IMR-90 (cell line): Measurements from ENCODE around the gene FAM193A. TPM values are rescaled to one million over a fixed set of nuclear protein-coding genes. Genes with fewer than 3 reads are reported as not detected.

ENCODE experiments used
- ATAC-seq: fragments of 200-7000 bp; cut with Tn5 transposase; 2 replicates; pipeline ENCODE4 v1.9.1; 2020; ENCODE audit warnings: low read depth, mild to moderate bottlenecking, moderate library complexity
- BruUV-seq: library from RNA; stranded (reverse); fragments of 400-500 nt; replicated peaks from 2 replicates; lab custom pipeline; 2021; lab: Mats Ljungman, UMichigan
- CTCF ChIA-PET: fragments of 300-600 bp; formaldehyde crosslinking; extraction: SDS; loops from one replicate; lab custom pipeline; 2021; ENCODE audit warnings: antibody characterized with exemption; lab: Yijun Ruan, JAX
- POLR2A ChIA-PET: fragments of 300-600 bp; sonication (Branson Sonifier 250); formaldehyde crosslinking; loops from one replicate; lab custom pipeline; 2022; ENCODE audit warnings: antibody characterized with exemption; ENCODE audit not compliant: unreplicated experiment; lab: Charles Lee
- DNase-seq: peaks from one replicate; pipeline ENCODE4 v3.0.0; 2013
- H2AFZ ChIP-seq: replicated peaks from 2 replicates; pipeline ENCODE3; 2013; ENCODE audit warnings: low read length, mild to moderate bottlenecking; ENCODE audit not compliant: poor library complexity
- H2AK5ac ChIP-seq: 2 replicates; pipeline ENCODE4 v1.6.1; 2013; ENCODE audit warnings: low read depth, low read length, inconsistent platforms
- H2AK9ac ChIP-seq: replicated peaks from 2 replicates; pipeline ENCODE3; 2013; ENCODE audit warnings: mild to moderate bottlenecking, low read depth, low read length, moderate library complexity; ENCODE audit not compliant: poor library complexity
- H2BK120ac ChIP-seq: 2 replicates; pipeline ENCODE4 v1.6.1; 2013; ENCODE audit warnings: low read depth, low read length, inconsistent platforms
- H2BK15ac ChIP-seq: 3 replicates; pipeline ENCODE4 v1.6.1; 2013; ENCODE audit warnings: low read depth, low read length, inconsistent platforms
- H2BK20ac ChIP-seq: 2 replicates; pipeline ENCODE4 v1.6.1; 2013; ENCODE audit warnings: low read depth, mild to moderate bottlenecking, inconsistent platforms, low read length, moderate library complexity
- H2BK5ac ChIP-seq: 2 replicates; pipeline ENCODE4 v1.6.1; 2013; ENCODE audit warnings: mild to moderate bottlenecking, low read depth, low read length, inconsistent platforms; ENCODE audit not compliant: poor library complexity, severe bottlenecking
- H3K14ac ChIP-seq: replicated peaks from 2 replicates; pipeline ENCODE4 v1.6.1; 2013; ENCODE audit warnings: low read depth, low read length, inconsistent platforms
- H3K18ac ChIP-seq: 2 replicates; pipeline ENCODE4 v1.6.1; 2013; ENCODE audit warnings: low read depth, low read length, control low read depth
- H3K23ac ChIP-seq: 2 replicates; pipeline ENCODE4 v1.6.1; 2013; ENCODE audit warnings: low read depth, low read length, inconsistent platforms
- H3K27ac ChIP-seq: 2 replicates; pipeline ENCODE4 v1.5.1; 2013; ENCODE audit warnings: mild to moderate bottlenecking, control low read depth, low read length; ENCODE audit not compliant: insufficient read depth
- H3K27me3 ChIP-seq: 2 replicates; pipeline ENCODE4 v1.6.1; 2013; ENCODE audit warnings: low read length; ENCODE audit not compliant: control insufficient read depth, insufficient read depth
- H3K36me3 ChIP-seq: 2 replicates; pipeline ENCODE4 v1.6.1; 2013; ENCODE audit warnings: low read length, mixed read lengths; ENCODE audit not compliant: control insufficient read depth, insufficient read depth
- H3K4ac ChIP-seq: 2 replicates; pipeline ENCODE4 v1.6.1; 2013; ENCODE audit warnings: low read depth, low read length, inconsistent platforms
- H3K4me1 ChIP-seq: 2 replicates; pipeline ENCODE4 v1.6.1; 2013; ENCODE audit warnings: low read length, mixed read lengths; ENCODE audit not compliant: control insufficient read depth, insufficient read depth
- H3K4me2 ChIP-seq: 2 replicates; pipeline ENCODE4 v1.6.1; 2013; ENCODE audit warnings: low read depth, mild to moderate bottlenecking, control low read depth, low read length, moderate library complexity
- H3K4me3 ChIP-seq: 2 replicates; pipeline ENCODE4 v1.5.1; 2013; ENCODE audit warnings: low read depth, mild to moderate bottlenecking, control low read depth, low read length, moderate library complexity; ENCODE audit not compliant: insufficient read depth
- H3K56ac ChIP-seq: 2 replicates; pipeline ENCODE4 v1.6.1; 2013; ENCODE audit warnings: low read length, inconsistent platforms; ENCODE audit not compliant: insufficient read depth; ENCODE audit errors: extremely low read depth
- H3K79me1 ChIP-seq, 2 experiments: 2 replicates each; pipeline ENCODE4 v1.6.1; 2013; ENCODE audit warnings: low read length in 2 of 2, inconsistent platforms in 1 of 2, low read depth in 1 of 2
- H3K9ac ChIP-seq: 2 replicates; pipeline ENCODE4 v1.6.1; 2013; ENCODE audit warnings: low read depth, low read length, control low read depth
- H3K9me1 ChIP-seq: 2 replicates; pipeline ENCODE4 v1.6.1; 2013; ENCODE audit warnings: low read length, inconsistent platforms; ENCODE audit not compliant: insufficient read depth
- H3K9me3 ChIP-seq: 2 replicates; pipeline ENCODE4 v1.6.1; 2013; ENCODE audit warnings: low read length; ENCODE audit not compliant: control insufficient read depth, insufficient read depth
- H4K20me1 ChIP-seq: 2 replicates; pipeline ENCODE4 v1.6.1; 2013; ENCODE audit warnings: low read length, inconsistent platforms; ENCODE audit not compliant: insufficient read depth
- H4K5ac ChIP-seq: 2 replicates; pipeline ENCODE4 v1.6.1; 2013; ENCODE audit warnings: mild to moderate bottlenecking, low read depth, low read length, control low read depth
- H4K8ac ChIP-seq, 2 experiments: 2 replicates each; pipeline ENCODE4 v1.6.1; 2013; ENCODE audit warnings: low read depth in 2 of 2, low read length in 2 of 2, control low read depth in 1 of 2, inconsistent platforms in 1 of 2
- H4K91ac ChIP-seq: 2 replicates; pipeline ENCODE4 v1.6.1; 2013; ENCODE audit warnings: low read depth, low read length, inconsistent platforms; ENCODE audit not compliant: insufficient read depth
- BHLHE40 ChIP-seq: fragments of 150-350 bp; IDR thresholded peaks from 2 replicates; pipeline ENCODE4 v1.6.1; 2016; ENCODE audit warnings: mild to moderate bottlenecking, low read depth, low read length
- CHD1 ChIP-seq: IDR thresholded peaks from 2 replicates; pipeline ENCODE4 v1.6.1; 2012; ENCODE audit warnings: low read depth, low read length, improper control_type of control experiment
- FOS ChIP-seq: fragments of 150-350 bp; IDR thresholded peaks from 2 replicates; pipeline ENCODE4 v1.6.1; 2016; ENCODE audit warnings: low read depth, low read length
- MAZ ChIP-seq: IDR thresholded peaks from 2 replicates; pipeline ENCODE4 v1.6.1; 2012; ENCODE audit warnings: low read depth, mild to moderate bottlenecking, low read length, improper control_type of control experiment, moderate library complexity, borderline replicate concordance
- MXI1 ChIP-seq: IDR thresholded peaks from 2 replicates; pipeline ENCODE4 v1.6.1; 2012; ENCODE audit warnings: low read depth, mild to moderate bottlenecking, low read length, moderate library complexity, borderline replicate concordance
- POLR2A ChIP-seq: IDR thresholded peaks from 2 replicates; pipeline ENCODE4 v1.6.1; 2012; ENCODE audit warnings: mild to moderate bottlenecking, low read depth, low read length
- RFX5 ChIP-seq: IDR thresholded peaks from 2 replicates; pipeline ENCODE4 v1.8.0; 2012; ENCODE audit warnings: low read depth, mild to moderate bottlenecking, low read length, moderate library complexity
- WGBS, 2 experiments: methylation state at CpG; one replicate each; pipeline versions ENCODE4 v1.1.5 to v1.1.7; 2013; ENCODE audit warnings: missing lambda C conversion rate in 2 of 2; ENCODE audit not compliant: insufficient read length in 1 of 2; ENCODE audit errors: extremely low coverage in 2 of 2; 5-methylcytosine and 5-hydroxymethylcytosine counted together
- dilution Hi-C: fragments of 300-500 bp; cut with HindIII; formaldehyde crosslinking; loops from one replicate; pipeline ENCODE4 v1.14.3; 2018; ENCODE audit warnings: low sequenced_read_pairs; ENCODE audit not compliant: unreplicated experiment
- in situ Hi-C: fragments of 300-500 bp; cut with MboI; formaldehyde crosslinking; loops from 3 replicates; pipeline ENCODE4 v1.14.3; 2019; ENCODE audit warnings: low sequenced_read_pairs, inconsistent platforms, mixed read lengths
- intact Hi-C: fragments of 100-400 bp; cut with micrococcal nuclease; formaldehyde crosslinking; loops from 2 replicates; pipeline ENCODE4 v1.10.0; 2022
- polyA plus RNA-seq, 3 experiments: library from polyadenylated mRNA; depleted of rRNA; stranded (reverse); fragments of >200 nt; gene quantifications; 2 replicates each; pipeline ENCODE4 v1.2.3, GENCODE V29; 2012; ENCODE audit warnings: low replicate concordance in 1 of 3
- total RNA-seq: library from RNA; depleted of rRNA; stranded (reverse); fragments of >200 nt; gene quantifications from 2 replicates; pipeline ENCODE4 v1.2.3, GENCODE V29; 2012
- TF ChIP-seq, protein P1 (sequence below): conservative IDR thresholded peaks from 2 replicates; pipeline ENCODE4 v1.5.1; 2012; ENCODE audit warnings: mild to moderate bottlenecking, low read depth, low read length, improper control_type of control experiment
- TF ChIP-seq, protein P2 (sequence below): fragments of 150-350 bp; IDR thresholded peaks from 2 replicates; pipeline ENCODE4 v1.6.1; 2016; ENCODE audit warnings: low read depth, mild to moderate bottlenecking, low read length, moderate library complexity, borderline replicate concordance

FAM193A gene
- total and polyA plus RNA-seq, 2 of the 4 experiments (the other 2 are of a cell fraction): 6.8 to 11.0 TPM

GRCh38 chr4:2497324-2497723, 39.1 kb upstream of the FAM193A start:
- Histone ChIP-seq H3K18ac (no peak overlapping the region), H4K8ac (no peak overlapping the region), H3K56ac (no peak overlapping the region), H2AFZ (no peak overlapping the region), H3K9me3 (no peaks in the 10 kb centered on the region), H2BK120ac (no peak overlapping the region), H3K9me1 (peaks cover 19% of the 10 kb centered on the region), H3K23ac (no peak overlapping the region), H2BK5ac (no peak overlapping the region), H2AK9ac (no peak overlapping the region), H3K4ac (no peak overlapping the region), H3K27ac (no peak overlapping the region), H3K9ac (no peak overlapping the region), H4K5ac (no peak overlapping the region), H3K14ac (no peak overlapping the region), H2BK15ac (no peak overlapping the region), H3K4me1 (peaks cover 2% of the 10 kb centered on the region), H2AK5ac (no peak overlapping the region), H3K27me3 (no peaks in the 10 kb centered on the region), H3K4me3 (no peak overlapping the region), H4K20me1 (peaks cover 47% of the 10 kb centered on the region), H4K91ac (no peak overlapping the region), H3K4me2 (no peak overlapping the region), H3K36me3 (peaks cover 63% of the 10 kb centered on the region), H3K79me1 (peaks cover 47 to 74% of the 10 kb centered on the region in 2 experiments), H2BK20ac (no peak overlapping the region)
- 100% methylated on average over 1 of the region's 4 CpGs; no CpG with 5 or more reads in 1 of the 2 experiments for WGBS, 2 experiments
- ATAC-seq (no peak), DNase-seq (no peak)
- in situ Hi-C loops (no loop called here), dilution Hi-C loops (no loop called here), intact Hi-C loops (no loop called here)
- ChIA-PET POLR2A (no interaction called here), CTCF (interaction anchor here (0.5 kb wide), 1 partner anchor 8 kb away, joined by 4 read pairs; no protein-coding TSS in a partner anchor)
- BruUV-seq: no TSS peak
- TF ChIP-seq, protein P1, sequence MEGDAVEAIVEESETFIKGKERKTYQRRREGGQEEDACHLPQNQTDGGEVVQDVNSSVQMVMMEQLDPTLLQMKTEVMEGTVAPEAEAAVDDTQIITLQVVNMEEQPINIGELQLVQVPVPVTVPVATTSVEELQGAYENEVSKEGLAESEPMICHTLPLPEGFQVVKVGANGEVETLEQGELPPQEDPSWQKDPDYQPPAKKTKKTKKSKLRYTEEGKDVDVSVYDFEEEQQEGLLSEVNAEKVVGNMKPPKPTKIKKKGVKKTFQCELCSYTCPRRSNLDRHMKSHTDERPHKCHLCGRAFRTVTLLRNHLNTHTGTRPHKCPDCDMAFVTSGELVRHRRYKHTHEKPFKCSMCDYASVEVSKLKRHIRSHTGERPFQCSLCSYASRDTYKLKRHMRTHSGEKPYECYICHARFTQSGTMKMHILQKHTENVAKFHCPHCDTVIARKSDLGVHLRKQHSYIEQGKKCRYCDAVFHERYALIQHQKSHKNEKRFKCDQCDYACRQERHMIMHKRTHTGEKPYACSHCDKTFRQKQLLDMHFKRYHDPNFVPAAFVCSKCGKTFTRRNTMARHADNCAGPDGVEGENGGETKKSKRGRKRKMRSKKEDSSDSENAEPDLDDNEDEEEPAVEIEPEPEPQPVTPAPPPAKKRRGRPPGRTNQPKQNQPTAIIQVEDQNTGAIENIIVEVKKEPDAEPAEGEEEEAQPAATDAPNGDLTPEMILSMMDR: no peak
- TF ChIP-seq CHD1 (no peak), RFX5 (no peak), POLR2A (no peak), BHLHE40 (no peak), MAZ (no peak), FOS (no peak), MXI1 (no peak)
- TF ChIP-seq, protein P2, sequence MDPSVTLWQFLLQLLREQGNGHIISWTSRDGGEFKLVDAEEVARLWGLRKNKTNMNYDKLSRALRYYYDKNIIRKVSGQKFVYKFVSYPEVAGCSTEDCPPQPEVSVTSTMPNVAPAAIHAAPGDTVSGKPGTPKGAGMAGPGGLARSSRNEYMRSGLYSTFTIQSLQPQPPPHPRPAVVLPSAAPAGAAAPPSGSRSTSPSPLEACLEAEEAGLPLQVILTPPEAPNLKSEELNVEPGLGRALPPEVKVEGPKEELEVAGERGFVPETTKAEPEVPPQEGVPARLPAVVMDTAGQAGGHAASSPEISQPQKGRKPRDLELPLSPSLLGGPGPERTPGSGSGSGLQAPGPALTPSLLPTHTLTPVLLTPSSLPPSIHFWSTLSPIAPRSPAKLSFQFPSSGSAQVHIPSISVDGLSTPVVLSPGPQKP: no peak
